GM23248 (cell line): Measurements from ENCODE around the gene DMGDH. TPM values are rescaled to one million over a fixed set of nuclear protein-coding genes. Genes with fewer than 3 reads are reported as not detected.

Experiments used
- DNase-seq: peaks from one replicate; pipeline ENCODE4 v3.0.0-alpha.2; 2015
- H2AFZ ChIP-seq: fragments of 200-600 bp; sonication (generic); 2 replicates; pipeline ENCODE4 v1.6.1; 2016; ENCODE audit warnings: antibody characterized with exemption
- H3F3A ChIP-seq: fragments of 200-600 bp; sonication (generic); 2 replicates; pipeline ENCODE4 v1.6.1; 2016; ENCODE audit warnings: mild to moderate bottlenecking, antibody characterized with exemption, mixed run types; ENCODE audit not compliant: insufficient read depth
- H3K27ac ChIP-seq: fragments of 200-600 bp; sonication (generic); 2 replicates; pipeline ENCODE4 v1.5.1; 2016; ENCODE audit warnings: mild to moderate bottlenecking
- H3K27me3 ChIP-seq: fragments of 200-600 bp; sonication (generic); replicated peaks from 2 replicates; pipeline ENCODE4 v1.6.1; 2016; ENCODE audit warnings: mild to moderate bottlenecking; ENCODE audit not compliant: insufficient read depth
- H3K36me3 ChIP-seq: fragments of 200-600 bp; sonication (generic); 2 replicates; pipeline ENCODE4 v1.6.1; 2016; ENCODE audit warnings: low read depth, mild to moderate bottlenecking
- H3K4me1 ChIP-seq: fragments of 200-600 bp; sonication (generic); 2 replicates; pipeline ENCODE4 v1.6.1; 2016; ENCODE audit warnings: mild to moderate bottlenecking; ENCODE audit not compliant: insufficient read depth
- H3K4me2 ChIP-seq: fragments of 200-600 bp; sonication (generic); one replicate; pipeline ENCODE4 v1.6.1; 2016; ENCODE audit warnings: mild to moderate bottlenecking; ENCODE audit not compliant: unreplicated experiment
- H3K4me3 ChIP-seq: fragments of 200-600 bp; sonication (generic); 2 replicates; pipeline ENCODE4 v1.5.1; 2016; ENCODE audit warnings: mild to moderate bottlenecking
- H3K79me2 ChIP-seq: fragments of 200-600 bp; sonication (generic); 2 replicates; pipeline ENCODE4 v1.6.1; 2016; ENCODE audit warnings: mild to moderate bottlenecking; ENCODE audit not compliant: insufficient read depth
- H3K9ac ChIP-seq: fragments of 200-600 bp; sonication (generic); 2 replicates; pipeline ENCODE4 v1.6.1; 2016; ENCODE audit warnings: mild to moderate bottlenecking
- H3K9me2 ChIP-seq: fragments of 200-600 bp; sonication (generic); 2 replicates; pipeline ENCODE4 v1.6.1; 2016; ENCODE audit warnings: mixed run types, mild to moderate bottlenecking, moderate library complexity; ENCODE audit not compliant: insufficient read depth
- H3K9me3 ChIP-seq: fragments of 200-600 bp; sonication (generic); one replicate; pipeline ENCODE4 v1.6.1; 2017; ENCODE audit warnings: low read depth
- H4K20me1 ChIP-seq: fragments of 200-600 bp; sonication (generic); 2 replicates; pipeline ENCODE4 v1.6.0; 2016; ENCODE audit not compliant: insufficient read depth
- EZH2 ChIP-seq: fragments of 200-600 bp; sonication (generic); IDR thresholded peaks from 2 replicates; pipeline ENCODE4 v1.6.1; 2018; ENCODE audit warnings: antibody characterized with exemption, mild to moderate bottlenecking; ENCODE audit not compliant: insufficient read depth, poor library complexity, severe bottlenecking
- EZH2phosphoT487 ChIP-seq: fragments of 200-600 bp; sonication (generic); IDR thresholded peaks from 2 replicates; pipeline ENCODE4 v1.6.1; 2018; ENCODE audit warnings: antibody characterized with exemption, moderate library complexity, mild to moderate bottlenecking, low read depth; ENCODE audit not compliant: insufficient read depth
- WGBS, 2 experiments: methylation state at CpG; one replicate each; pipeline ENCODE4 v1.1.6; 2015 to 2017; ENCODE audit warnings: low lambda C conversion rate in 2 of 2, low coverage in 1 of 2; ENCODE audit errors: missing lambda C conversion rate in 2 of 2; 5-methylcytosine and 5-hydroxymethylcytosine counted together
- in situ Hi-C: fragments of 300-500 bp; cut with MboI; formaldehyde crosslinking; loops from 2 replicates; pipeline ENCODE4 v1.15.0; 2020
- polyA plus RNA-seq: library from polyadenylated mRNA; unstranded; fragments of >200 nt; fragmentation: Nextera tagmentation; extraction: Ambion mirVana; gene quantifications from 2 replicates; pipeline ENCODE4 v1.2.1, GENCODE V29; 2016
- total RNA-seq: library from RNA; depleted of rRNA; stranded (reverse); fragments of >200 nt; shearing (Covaris generic); gene quantifications from 2 replicates; pipeline ENCODE4 v1.2.3, GENCODE V29; 2014

DMGDH gene
- total and polyA plus RNA-seq, 2 experiments from 2014 or later: 1.5 to 1.6 TPM

DNA sequence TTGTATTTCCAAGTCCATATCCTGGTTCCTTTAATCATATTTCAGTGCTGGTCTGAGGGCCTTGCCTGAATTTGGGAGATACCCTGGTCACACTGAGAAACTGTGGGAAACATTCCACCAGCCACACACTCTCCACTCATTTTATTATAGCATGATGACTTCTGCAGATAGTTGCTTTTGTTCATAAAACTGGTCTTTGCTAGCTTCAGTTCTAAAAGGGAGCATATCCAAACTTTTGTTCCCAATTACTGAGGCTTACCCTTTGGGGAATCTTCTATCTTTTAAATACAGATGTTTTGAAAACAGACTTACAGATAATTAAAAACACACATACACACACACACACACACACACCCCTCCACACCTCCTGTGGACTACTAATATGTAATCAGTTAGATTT, 21.0 kb downstream of the DMGDH start:
- Histone ChIP-seq H3K79me2 (no peaks in the 10 kb centered on the region), H2AFZ (no peak overlapping the region), H3K27ac (no peak overlapping the region), H3K9me3 (no peaks in the 10 kb centered on the region), H3K4me2 (no peak overlapping the region), H3K27me3 (no peaks in the 10 kb centered on the region), H3K4me3 (no peak overlapping the region), H3K4me1 (no peaks in the 10 kb centered on the region), H3K36me3 (no peaks in the 10 kb centered on the region), H3K9ac (no peak overlapping the region), H3F3A (no peaks in the 10 kb centered on the region), H4K20me1 (no peaks in the 10 kb centered on the region), H3K9me2 (no peaks in the 10 kb centered on the region)
- TF ChIP-seq EZH2 (no peak), EZH2phosphoT487 (no peak)
- DNase-seq: no peak
- in situ Hi-C loops: no loop called here

DNA sequence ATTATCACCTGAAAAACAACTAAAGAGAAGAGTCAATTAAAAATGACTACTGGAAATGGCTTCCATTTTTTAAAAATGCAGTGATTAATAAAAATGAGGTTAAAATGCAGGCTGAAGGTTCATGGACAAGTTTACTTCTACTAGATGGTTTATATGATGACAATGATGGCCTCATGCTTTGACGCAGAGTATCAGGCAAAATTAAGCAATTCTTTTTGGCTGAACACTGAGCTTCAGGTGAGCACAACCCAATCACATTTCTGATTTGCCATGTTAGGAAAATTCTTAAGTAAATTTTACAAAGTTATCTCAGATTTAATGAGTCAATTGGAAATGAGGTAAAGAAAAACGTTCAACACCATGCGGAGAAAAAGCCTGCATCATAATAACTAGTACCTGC, 22.3 kb downstream of the DMGDH start:
- Histone ChIP-seq H3K36me3 (no peaks in the 10 kb centered on the region), H3K27me3 (no peaks in the 10 kb centered on the region), H3K4me2 (no peak overlapping the region), H3F3A (no peaks in the 10 kb centered on the region), H3K9me2 (no peaks in the 10 kb centered on the region), H3K27ac (no peak overlapping the region), H3K4me1 (no peaks in the 10 kb centered on the region), H4K20me1 (no peaks in the 10 kb centered on the region), H3K79me2 (no peaks in the 10 kb centered on the region), H3K9ac (no peak overlapping the region), H2AFZ (no peak overlapping the region), H3K4me3 (no peak overlapping the region), H3K9me3 (no peaks in the 10 kb centered on the region)
- TF ChIP-seq EZH2: no peak
- no peak for TF ChIP-seq EZH2phosphoT487
- no peak for DNase-seq
- in situ Hi-C loops: no loop called here
- WGBS, 2 experiments: 95 to 97% methylated on average over 3 of the region's 3 CpGs

DNA sequence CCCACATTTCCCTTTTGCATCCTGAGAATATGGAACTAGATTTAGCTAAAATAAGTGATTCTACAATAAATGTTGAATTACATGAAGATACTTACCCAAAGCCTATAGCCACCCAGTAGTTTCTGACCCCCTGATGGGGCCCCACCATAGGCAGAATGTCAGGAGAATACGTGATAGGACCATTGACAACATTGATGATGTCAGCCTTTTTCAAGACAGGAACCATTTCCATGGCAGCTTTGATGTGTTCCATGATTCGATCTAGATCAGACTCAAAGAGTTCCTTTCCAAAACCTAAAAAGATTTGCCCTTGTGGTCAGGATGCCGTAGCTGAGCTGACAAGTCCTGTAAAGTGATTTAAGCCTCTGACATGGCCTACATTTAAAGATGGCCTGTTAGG, 27.3 kb downstream of the DMGDH start:
- H3K27me3 ChIP-seq: no peaks in the 10 kb centered on the region
- WGBS, 2 experiments: 67 to 68% methylated on average over 3 of the region's 3 CpGs
- no peaks in the 10 kb centered on the region for H3K9me3 ChIP-seq
- TF ChIP-seq EZH2phosphoT487 (no peak), EZH2 (no peak)
- no peak for DNase-seq
- no peak overlapping the region for H3K9ac ChIP-seq
- in situ Hi-C loops: no loop called here
- no peak overlapping the region for H3K27ac ChIP-seq
- H2AFZ ChIP-seq: no peak overlapping the region
- no peak overlapping the region for H3K4me2 ChIP-seq
- no peak overlapping the region for H3K4me3 ChIP-seq
- no peaks in the 10 kb centered on the region for H3K79me2 ChIP-seq
- no peaks in the 10 kb centered on the region for H3F3A ChIP-seq
- H3K36me3 ChIP-seq: no peaks in the 10 kb centered on the region
- no peaks in the 10 kb centered on the region for H3K9me2 ChIP-seq
- no peaks in the 10 kb centered on the region for H4K20me1 ChIP-seq
- H3K4me1 ChIP-seq: no peaks in the 10 kb centered on the region

GRCh38 chr5:79036769-79037168, 32.7 kb downstream of the DMGDH start:
- Histone ChIP-seq H3K4me2 (no peak overlapping the region), H3K9ac (no peak overlapping the region), H3K27me3 (no peaks in the 10 kb centered on the region), H3K4me1 (no peaks in the 10 kb centered on the region), H3K9me2 (no peaks in the 10 kb centered on the region), H3K36me3 (no peaks in the 10 kb centered on the region), H3K27ac (no peak overlapping the region), H3K4me3 (no peak overlapping the region), H2AFZ (no peak overlapping the region), H3K9me3 (no peaks in the 10 kb centered on the region), H3F3A (no peaks in the 10 kb centered on the region), H4K20me1 (no peaks in the 10 kb centered on the region), H3K79me2 (no peaks in the 10 kb centered on the region)
- WGBS, 2 experiments: 83 to 84% methylated on average over 2 of the region's 2 CpGs
- TF ChIP-seq EZH2 (no peak), EZH2phosphoT487 (no peak)
- DNase-seq: no peak
- in situ Hi-C loops: no loop called here

DNA sequence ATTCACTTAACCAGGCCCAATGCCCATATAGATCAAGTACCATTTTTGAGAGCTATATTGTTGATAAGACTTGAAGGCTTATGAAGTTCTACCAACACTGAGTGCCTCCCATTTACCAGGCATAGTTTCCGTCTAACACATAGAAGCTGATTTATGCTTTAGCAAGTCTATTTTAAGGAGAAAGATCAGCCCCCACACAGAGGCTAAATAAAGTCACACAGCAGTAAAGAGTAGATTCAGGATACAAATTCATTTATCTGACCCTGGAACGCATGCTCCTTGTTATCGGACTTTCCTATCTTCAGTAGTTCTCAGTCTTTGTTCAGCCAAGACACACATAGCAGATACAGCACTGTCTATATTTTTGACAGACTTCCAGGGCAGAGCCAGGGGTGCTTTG, 34.2 kb downstream of the DMGDH start:
- Histone ChIP-seq H3K27ac (no peak overlapping the region), H3K79me2 (no peaks in the 10 kb centered on the region), H3K4me2 (no peak overlapping the region), H3K9me2 (no peaks in the 10 kb centered on the region), H3K27me3 (no peaks in the 10 kb centered on the region), H3K36me3 (no peaks in the 10 kb centered on the region), H3K4me3 (no peak overlapping the region), H3K4me1 (no peaks in the 10 kb centered on the region), H3F3A (no peaks in the 10 kb centered on the region), H2AFZ (no peak overlapping the region), H3K9ac (no peak overlapping the region), H3K9me3 (no peaks in the 10 kb centered on the region), H4K20me1 (no peaks in the 10 kb centered on the region)
- WGBS, 2 experiments: 95 to 98% methylated on average over 3 of the region's 3 CpGs
- TF ChIP-seq EZH2phosphoT487: no peak
- no peak for TF ChIP-seq EZH2
- no peak for DNase-seq
- in situ Hi-C loops: no loop called here
